Activated naive CD4-positive, alpha-beta T cell treated with anti-CD3 and anti-CD28 coated beads, Interleukin-2, amount 50 U/mL, for 16 hours (primary cell): ENCODE data around the gene CSNK1D.

Source experiments
- DNase-seq: peaks from one replicate; pipeline ENCODE4 v3.0.0-alpha.2; 2020

CSNK1D gene

GRCh38 chr17:82309656-82310570 is 36.4 kb upstream of the CSNK1D start:
- no peak for DNase-seq

GRCh38 chr17:82305727-82306300 is 32.3 kb upstream of the CSNK1D start:
- no peak for DNase-seq

DNA sequence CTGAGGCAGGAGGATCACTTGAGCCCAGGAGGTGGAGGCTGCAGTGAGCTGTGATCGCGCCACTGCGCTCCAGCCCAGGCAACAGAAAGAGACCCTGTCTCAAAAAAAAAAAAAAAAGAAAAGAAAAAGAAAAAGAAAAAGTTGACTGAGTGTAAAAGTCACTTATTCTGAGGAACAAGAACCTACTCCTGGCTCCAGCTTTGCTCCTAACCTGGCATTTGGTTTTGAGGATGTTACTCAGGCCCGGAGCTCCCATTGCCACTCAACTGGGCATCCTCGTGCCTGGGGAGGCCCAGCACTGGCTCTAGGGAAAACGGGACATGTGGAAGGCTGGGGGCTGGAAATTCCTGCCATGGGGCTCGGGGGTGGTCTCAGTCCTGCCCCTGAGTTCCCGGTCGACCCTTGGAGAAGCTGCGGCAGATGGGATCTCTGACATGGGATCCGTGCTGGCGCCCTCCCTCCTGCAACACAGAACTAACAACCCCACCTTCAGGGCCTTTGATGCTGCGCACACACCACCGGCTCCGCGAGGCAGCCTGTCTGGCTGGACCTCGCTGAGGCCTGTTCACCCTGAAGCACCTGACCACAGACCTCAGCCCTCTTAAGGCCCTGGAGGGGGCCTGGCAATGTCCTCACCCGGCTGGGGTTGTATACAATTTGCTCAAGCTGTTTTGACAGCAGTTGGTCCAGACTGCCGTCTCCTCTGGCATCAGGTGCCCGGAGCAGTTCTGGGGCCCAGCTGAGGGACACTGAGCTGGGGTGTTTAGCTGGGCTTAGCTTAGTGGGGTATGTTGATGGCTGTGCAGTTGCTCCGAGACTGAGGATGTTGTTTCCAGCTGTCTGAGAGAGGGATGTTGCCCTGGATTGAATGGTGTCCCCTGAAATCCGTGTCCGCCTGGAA is 31.6 kb upstream of the CSNK1D start:
- DNase-seq, result no peak

DNA sequence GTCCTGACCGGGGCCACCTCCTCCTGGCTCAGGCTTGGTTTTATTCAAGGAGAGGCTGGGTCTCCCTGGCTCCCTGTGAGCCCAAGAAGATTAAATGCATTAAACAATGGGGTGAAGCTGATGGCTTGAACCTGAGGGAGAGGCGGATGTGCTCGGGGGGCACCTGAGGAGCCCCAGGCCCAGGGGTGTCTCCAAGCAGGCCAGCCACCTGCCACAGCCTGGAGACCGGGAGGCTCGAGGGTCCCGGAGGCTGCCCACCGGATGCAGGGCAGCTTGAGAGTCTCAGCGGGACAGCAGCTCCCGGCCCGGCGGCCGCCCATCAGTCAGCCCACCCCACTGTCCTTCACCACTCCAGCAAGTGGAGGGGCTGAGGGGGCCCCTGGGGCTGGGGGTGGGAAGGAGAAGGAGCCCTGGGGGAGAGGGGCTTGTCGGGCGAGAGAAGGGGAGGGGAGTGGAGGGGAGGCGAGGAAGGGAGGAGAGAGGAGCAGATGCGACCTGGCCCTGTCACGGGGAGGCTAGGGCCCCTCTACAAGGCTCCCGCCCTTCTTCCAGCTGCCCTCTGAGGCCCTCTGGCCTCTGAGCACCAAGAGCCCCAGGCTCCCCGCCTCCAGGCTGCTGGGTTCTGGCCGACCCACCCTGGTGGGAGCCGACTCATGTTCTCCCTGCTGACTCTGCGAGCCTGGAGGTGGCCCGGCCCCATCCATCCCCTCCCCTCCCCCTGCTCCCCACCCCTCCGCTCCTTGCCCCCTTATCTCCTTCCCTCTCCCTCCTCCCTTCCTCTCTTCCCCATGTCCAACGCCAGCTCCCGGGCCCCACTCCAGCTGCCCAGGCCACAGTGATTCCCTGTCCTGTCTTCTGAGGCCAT is 30.7 kb upstream of the CSNK1D start:
- no peak for DNase-seq

DNA sequence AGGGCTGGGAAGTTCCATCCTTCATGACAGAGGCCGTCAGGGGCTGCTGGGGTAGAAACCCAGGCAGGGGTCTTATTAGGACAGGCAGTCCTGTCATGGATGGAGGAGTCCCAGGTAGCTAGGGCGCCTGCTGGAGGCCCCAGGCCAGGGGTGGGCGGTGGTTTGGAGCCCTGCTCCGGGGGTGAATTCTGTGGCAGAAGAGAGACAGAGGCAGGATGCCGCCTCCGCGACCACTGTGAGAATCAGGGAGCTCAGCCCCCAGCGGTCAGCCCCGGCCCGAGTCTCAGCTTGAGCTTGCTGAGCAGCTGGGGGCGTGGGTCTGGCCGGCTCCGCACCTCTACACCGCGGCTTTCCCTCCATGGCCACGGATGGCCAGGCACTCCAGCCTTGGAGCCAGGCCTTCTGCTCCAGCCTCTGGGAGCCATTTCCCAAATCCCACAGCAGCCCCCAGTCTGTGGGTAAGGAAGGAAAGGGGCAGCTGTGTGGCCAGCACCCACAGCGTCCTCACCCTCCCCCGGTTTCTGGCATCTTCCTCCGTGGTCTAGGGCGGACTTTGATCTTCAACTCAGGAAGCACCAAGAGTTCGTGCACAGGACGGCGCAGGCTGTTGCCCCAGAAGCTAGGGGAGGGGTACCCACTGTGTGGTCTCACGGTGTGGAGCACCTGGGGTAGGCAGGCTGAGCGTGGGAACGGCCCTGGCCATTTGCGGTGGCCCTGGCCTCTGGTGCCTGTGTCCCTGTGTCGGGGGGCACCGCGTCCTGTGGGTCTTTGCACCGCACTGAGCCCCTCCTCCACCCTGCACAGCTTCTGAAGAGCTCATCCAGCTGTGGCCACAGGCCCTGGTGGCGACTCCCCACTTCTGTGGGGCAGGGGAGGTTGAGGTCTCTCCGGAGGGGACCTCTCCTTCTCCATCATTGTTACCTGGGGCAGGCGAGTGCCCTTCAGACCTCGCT is 29.8 kb upstream of the CSNK1D start:
- DNase-seq, result no peak

- no peak for DNase-seq
Measured at GRCh38 chr17:82302568-82302963, 29.1 kb upstream of the CSNK1D start.

DNA sequence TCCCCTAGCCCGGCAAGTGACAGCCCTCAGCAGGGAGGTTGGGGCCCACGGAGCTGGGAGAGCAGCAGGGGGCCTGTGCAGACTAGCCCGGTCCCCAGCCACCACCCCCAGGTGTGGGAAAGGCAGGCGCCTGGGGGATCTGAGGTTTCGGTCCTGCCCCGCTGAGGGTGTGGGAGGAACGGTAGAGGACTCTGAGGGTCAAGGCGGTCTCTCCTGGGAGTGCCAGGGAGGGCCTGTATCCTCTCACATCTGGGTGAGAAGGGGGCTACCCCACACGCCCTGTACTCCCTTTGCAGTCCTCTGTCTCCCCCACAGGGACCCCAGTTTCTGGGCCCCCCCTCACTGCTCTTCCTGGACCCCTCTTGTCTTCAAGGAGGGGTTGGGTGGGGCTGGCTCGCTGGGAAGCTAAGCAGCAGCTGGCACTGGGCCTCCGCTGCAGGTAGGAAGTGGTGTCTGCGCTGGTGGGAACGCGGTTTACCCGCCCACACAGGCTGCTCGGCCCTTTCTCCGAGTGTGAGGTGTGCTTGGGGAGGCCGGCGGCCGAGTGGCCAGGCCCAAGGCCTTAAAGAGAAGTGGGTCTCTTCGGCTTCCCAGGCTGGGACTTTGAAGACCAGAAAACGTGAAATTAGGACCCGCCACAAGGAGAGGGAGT is 28.5 kb upstream of the CSNK1D start:
- DNase-seq, result peak; percentile 58

- no peak for DNase-seq
Measured at GRCh38 chr17:82301300-82301915, 27.9 kb upstream of the CSNK1D start.

DNA sequence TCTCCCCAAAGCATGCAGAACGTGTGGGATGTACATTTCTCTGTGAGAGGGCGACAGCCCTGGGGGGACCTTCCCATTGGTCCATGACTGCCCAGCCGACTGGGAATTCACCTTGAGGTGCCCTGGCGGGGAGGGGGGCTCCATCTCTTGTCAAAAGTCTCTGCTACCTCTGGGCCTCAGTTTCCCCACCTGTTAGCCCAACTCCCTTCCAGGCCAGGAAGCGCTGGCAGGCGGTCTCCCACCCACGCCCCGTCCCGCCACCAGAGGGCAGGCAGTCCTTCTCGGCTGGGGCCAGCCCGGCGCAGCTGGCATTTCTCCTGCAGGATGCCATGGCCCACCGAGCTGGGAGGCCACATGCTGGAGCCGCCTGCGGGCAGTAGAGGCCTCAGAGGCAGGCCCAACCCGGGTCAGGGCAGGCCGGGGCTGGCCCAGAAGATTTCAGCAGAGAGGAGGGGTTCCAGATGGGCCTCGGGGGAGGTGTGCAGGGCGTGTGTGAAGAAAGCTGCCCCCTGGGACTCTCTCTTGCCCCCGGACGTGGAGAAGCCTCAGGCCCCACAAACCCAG is 27.3 kb upstream of the CSNK1D start:
- DNase-seq, result peak; percentile 68

DNA sequence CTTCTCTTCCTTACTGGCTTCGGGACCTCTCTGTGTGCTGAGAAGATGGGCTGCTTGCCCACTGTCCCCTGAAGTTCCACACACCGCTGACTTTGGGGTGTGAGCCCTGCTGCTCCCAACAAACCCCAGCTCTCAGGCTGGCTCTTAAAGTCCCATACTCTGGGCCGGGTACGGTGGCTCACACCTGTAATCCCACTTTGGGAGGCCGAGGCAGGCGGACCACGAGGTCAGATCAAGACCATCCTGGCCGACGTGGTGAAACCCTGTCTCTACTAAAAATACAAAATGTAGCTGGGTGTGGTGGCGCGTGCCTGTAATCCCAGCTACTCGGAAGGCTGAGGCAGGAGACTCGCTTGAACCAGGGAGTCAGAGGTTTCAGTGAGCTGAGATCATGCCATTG is 26.7 kb upstream of the CSNK1D start:
- no peak for DNase-seq

- DNase-seq, result peak; percentile 41
Measured at GRCh38 chr17:82299452-82299851, 26.0 kb upstream of the CSNK1D start.

- DNase-seq, result no peak
Measured at GRCh38 chr17:82298538-82299421, 25.3 kb upstream of the CSNK1D start.

DNA sequence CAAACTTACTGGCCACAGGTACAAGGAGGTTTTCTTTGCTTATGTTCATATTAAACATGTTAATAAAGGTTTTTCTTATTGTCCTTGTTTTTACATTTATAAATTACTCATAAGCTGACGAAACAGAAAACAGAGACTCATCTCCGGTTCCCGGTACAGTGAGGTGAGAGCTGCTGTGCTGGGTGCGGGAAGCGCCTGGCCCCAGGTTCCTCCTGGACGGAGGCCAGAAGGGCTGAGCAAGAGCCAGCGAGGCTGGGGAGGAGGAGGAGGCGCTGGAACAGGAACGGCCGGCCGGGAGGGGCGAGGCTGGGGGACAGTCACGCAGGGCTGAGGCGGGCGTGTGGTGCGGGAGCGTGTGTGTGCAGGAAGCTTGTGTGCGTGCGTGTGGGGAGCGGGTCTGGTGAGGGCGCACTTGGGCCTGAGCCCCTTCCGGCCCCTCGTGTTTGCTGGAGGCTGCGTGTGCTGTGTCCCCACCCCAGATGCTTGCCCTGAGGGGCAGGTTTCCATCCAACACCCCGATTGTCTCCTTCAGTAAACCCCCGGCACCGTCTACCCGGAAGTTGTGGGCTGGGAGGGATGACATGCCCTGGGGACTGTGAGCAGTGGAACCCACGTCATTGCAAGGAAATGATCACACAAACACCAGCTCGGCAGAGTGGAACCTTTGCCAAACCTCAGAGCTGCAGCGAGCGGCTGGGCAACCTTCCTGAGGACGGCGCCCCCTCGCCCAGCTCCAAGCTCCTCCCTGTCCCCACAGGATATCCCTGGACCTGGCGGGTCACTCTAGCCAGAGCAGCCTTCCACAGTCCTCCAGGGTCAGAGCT is 24.4 kb upstream of the CSNK1D start:
- DNase-seq, result peak; percentile 90

DNA sequence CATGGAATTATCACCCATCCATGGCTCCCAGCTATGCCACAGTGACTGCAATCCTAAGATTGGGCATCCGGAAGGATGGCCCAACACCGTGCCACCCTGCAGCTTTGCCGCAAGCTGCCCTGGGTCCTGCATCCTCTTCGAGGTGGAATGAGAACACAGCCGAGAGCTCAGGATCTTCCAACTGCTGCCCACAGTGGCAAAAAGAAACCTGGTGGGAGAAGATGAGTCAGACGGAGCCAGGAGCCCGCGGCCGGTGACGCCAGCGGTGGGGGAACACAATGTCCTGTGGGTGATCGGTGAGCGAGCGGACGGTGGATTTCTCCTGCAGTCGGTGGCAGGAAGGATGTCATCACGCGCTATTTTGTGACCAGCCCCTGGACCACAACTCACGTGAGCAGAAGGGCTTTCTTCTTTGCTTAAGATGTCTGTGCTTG is 23.8 kb upstream of the CSNK1D start:
- DNase-seq, result peak; percentile 71

GRCh38 chr17:82296511-82297279 is 23.2 kb upstream of the CSNK1D start:
- no peak for DNase-seq

DNA sequence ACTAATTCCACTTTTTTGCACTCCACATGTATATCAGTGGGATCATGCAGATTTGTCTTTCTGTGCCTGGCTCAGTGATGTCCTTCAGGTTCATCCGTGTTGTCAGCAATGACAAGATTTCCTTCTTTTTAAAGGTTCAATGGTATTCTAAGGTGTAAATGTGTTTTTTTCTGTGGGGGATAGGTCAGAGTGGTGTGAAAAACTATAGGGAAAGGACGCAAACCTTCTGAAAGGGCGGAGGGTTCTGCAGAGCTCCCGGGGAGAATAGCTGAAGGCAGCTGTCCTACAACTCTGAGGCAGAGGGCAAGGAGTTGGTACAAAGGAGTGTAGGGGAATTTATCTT is 21.9 kb upstream of the CSNK1D start:
- no peak for DNase-seq
